HCT116 (cell line): ENCODE data around the gene MTARC2. TPM values are rescaled to one million over a fixed set of nuclear protein-coding genes. Genes with fewer than 3 reads are reported as not detected.

Source experiments
- ATAC-seq: fragments of 200-7000 bp; cut with Tn5 transposase; 2 replicates; pipeline ENCODE4 v1.9.1; 2020; ENCODE audit warnings: mild to moderate bottlenecking, moderate library complexity
- BruUV-seq: library from RNA; stranded (reverse); fragments of 400-500 nt; replicated peaks from 2 replicates; lab custom pipeline; 2021; lab: Mats Ljungman, UMichigan
- CTCF ChIA-PET: fragments of 300-600 bp; sonication (Branson Sonifier 250); formaldehyde crosslinking; loops from one replicate; lab custom pipeline; 2021; ENCODE audit warnings: antibody characterized with exemption; lab: Charles Lee
- POLR2A ChIA-PET: fragments of 300-600, 350-600 bp; sonication (Branson Sonifier 250); formaldehyde crosslinking; loops from one replicate; lab custom pipeline; 2021; ENCODE audit warnings: antibody characterized with exemption; lab: Charles Lee
- RAD21 ChIA-PET, 2 experiments: fragments of 300-600 bp; sonication (Branson Sonifier 250); formaldehyde crosslinking; loops; one replicate each; lab custom pipeline; 2023; ENCODE audit warnings: low total read pairs in 2 of 2; ENCODE audit not compliant: uncharacterized antibody in 2 of 2, unreplicated experiment in 2 of 2, low non-redundant PET in 1 of 2; lab: Charles Lee
- DNase-seq: peaks from one replicate; pipeline ENCODE4 v3.0.0-alpha.2; 2010; ENCODE audit warnings: low read depth, low spot score
- H2AFZ ChIP-seq: fragments of 200-600 bp; shearing (Covaris generic), sonication (generic); 2 replicates; pipeline ENCODE4 v1.6.1; 2017; ENCODE audit warnings: low read depth, mixed run types, mixed read lengths, antibody characterized with exemption, low read length; ENCODE audit not compliant: poor library complexity, severe bottlenecking
- H3K27ac ChIP-seq: 2 replicates; pipeline ENCODE4 v1.5.1; 2012; ENCODE audit warnings: low read depth, low read length
- H3K27me3 ChIP-seq: fragments of 200-600 bp; sonication (generic); 2 replicates; pipeline ENCODE4 v1.6.1; 2016; ENCODE audit warnings: mixed run types, low read length, mixed read lengths; ENCODE audit not compliant: insufficient read depth
- H3K36me3 ChIP-seq, 2 experiments: fragments of 200-500 bp in 1 of 2; fragments of 200-600 bp in 1 of 2; sonication (Bioruptor generic) in 1 of 2; sonication (generic) in 1 of 2; 2 replicates each; pipeline versions ENCODE4 v1.5.1 to v1.6.1; 2014 to 2016; ENCODE audit warnings: low read length in 2 of 2, inconsistent platforms in 1 of 2, mixed read lengths in 1 of 2, mixed run types in 1 of 2; ENCODE audit not compliant: insufficient read depth in 2 of 2, control insufficient read depth in 1 of 2
- H3K4me1 ChIP-seq, 2 experiments: fragments of 200-600 bp in 1 of 2; sonication (generic) in 1 of 2; 2 replicates each; pipeline versions ENCODE4 v1.5.1 to v1.6.1; 2012 to 2017; ENCODE audit warnings: low read length in 2 of 2, inconsistent platforms in 1 of 2, mild to moderate bottlenecking in 1 of 2, mixed read lengths in 1 of 2, mixed run types in 1 of 2, moderate library complexity in 1 of 2; ENCODE audit not compliant: insufficient read depth in 2 of 2, control insufficient read depth in 1 of 2
- H3K4me2 ChIP-seq: fragments of 200-600 bp; sonication (generic); 2 replicates; pipeline ENCODE4 v1.6.1; 2017; ENCODE audit warnings: mixed run types, low read length, mixed read lengths
- H3K4me3 ChIP-seq, 2 experiments: fragments of 200-600 bp in 1 of 2; sonication (generic) in 1 of 2; replicated peaks in 1 of 2; 2 replicates each; pipeline ENCODE4 v1.5.1; 2011 to 2016; ENCODE audit warnings: low read length in 2 of 2, control low read depth in 1 of 2, low read depth in 1 of 2, mild to moderate bottlenecking in 1 of 2, mixed read lengths in 1 of 2, mixed run types in 1 of 2
- H3K79me2 ChIP-seq: fragments of 200-600 bp; sonication (generic); 2 replicates; pipeline ENCODE4 v1.6.1; 2017; ENCODE audit warnings: mild to moderate bottlenecking, mixed run types, low read length, moderate library complexity, mixed read lengths; ENCODE audit not compliant: insufficient read depth
- H3K9ac ChIP-seq: fragments of 200-600 bp; sonication (generic); 2 replicates; pipeline ENCODE4 v1.6.1; 2016; ENCODE audit warnings: low read length, mixed read lengths
- H3K9me2 ChIP-seq: fragments of 200-600 bp; sonication (generic), shearing (Covaris generic); 2 replicates; pipeline ENCODE4 v1.6.1; 2017; ENCODE audit warnings: mixed run types, mild to moderate bottlenecking, moderate library complexity; ENCODE audit not compliant: insufficient read depth
- H3K9me3 ChIP-seq, 2 experiments: fragments of 200-500 bp in 1 of 2; fragments of 200-600 bp in 1 of 2; sonication (Bioruptor generic) in 1 of 2; sonication (generic) in 1 of 2; 2 replicates each; pipeline ENCODE4 v1.6.1; 2014 to 2017; ENCODE audit warnings: low read length in 2 of 2, mixed read lengths in 2 of 2, inconsistent platforms in 1 of 2, low read depth in 1 of 2, mild to moderate bottlenecking in 1 of 2, mixed run types in 1 of 2, moderate library complexity in 1 of 2; ENCODE audit not compliant: control insufficient read depth in 1 of 2, insufficient read depth in 1 of 2
- H4K20me1 ChIP-seq: fragments of 200-600 bp; sonication (generic), shearing (Covaris generic); 2 replicates; pipeline ENCODE4 v1.6.1; 2017; ENCODE audit warnings: mixed run types, mild to moderate bottlenecking, moderate library complexity; ENCODE audit not compliant: insufficient read depth
- CBX3 ChIP-seq: IDR thresholded peaks from 2 replicates; pipeline ENCODE4 v1.6.1; 2012; ENCODE audit warnings: low read depth
- CEBPB ChIP-seq: IDR thresholded peaks from 2 replicates; pipeline ENCODE4 v1.6.1; 2012; ENCODE audit warnings: low read depth
- EGR1 ChIP-seq: IDR thresholded peaks from 2 replicates; pipeline ENCODE4 v1.6.1; 2012; ENCODE audit warnings: low read depth
- ELF1 ChIP-seq: IDR thresholded peaks from 2 replicates; pipeline ENCODE4 v1.6.1; 2012; ENCODE audit warnings: low read depth, borderline replicate concordance
- EZH2 ChIP-seq: fragments of 200-600 bp; sonication (generic); IDR thresholded peaks from 2 replicates; pipeline ENCODE4 v1.6.1; 2017; ENCODE audit warnings: antibody characterized with exemption, mixed run types
- EZH2phosphoT487 ChIP-seq: fragments of 200-600 bp; IDR thresholded peaks from 2 replicates; pipeline ENCODE4 v1.6.1; 2018; ENCODE audit warnings: antibody characterized with exemption, borderline replicate concordance
- FOSL1 ChIP-seq: IDR thresholded peaks from 2 replicates; pipeline ENCODE4 v1.6.1; 2012; ENCODE audit warnings: low read depth
- JUND ChIP-seq: IDR thresholded peaks from 2 replicates; pipeline ENCODE4 v1.6.1; 2012
- MAX ChIP-seq: IDR thresholded peaks from 2 replicates; pipeline ENCODE4 v1.6.1; 2012
- POLR2A ChIP-seq: IDR thresholded peaks from 2 replicates; pipeline ENCODE4 v1.7.0; 2011; ENCODE audit warnings: borderline replicate concordance; ENCODE audit not compliant: insufficient read depth, insufficient read length; ENCODE audit errors: extremely low read depth
- POLR2AphosphoS5 ChIP-seq: IDR thresholded peaks from 2 replicates; pipeline ENCODE4 v1.6.1; 2011; ENCODE audit warnings: mild to moderate bottlenecking, low read depth, low read length, moderate library complexity
- RAD21 ChIP-seq: IDR thresholded peaks from 2 replicates; pipeline ENCODE4 v1.6.1; 2012; ENCODE audit warnings: low read depth, mild to moderate bottlenecking
- REST ChIP-seq: IDR thresholded peaks from 2 replicates; pipeline ENCODE4 v1.6.1; 2012; ENCODE audit warnings: low read depth
- SIN3A ChIP-seq: IDR thresholded peaks from 2 replicates; pipeline ENCODE4 v1.6.1; 2012; ENCODE audit warnings: low read depth
- SP1 ChIP-seq: IDR thresholded peaks from 2 replicates; pipeline ENCODE4 v1.6.1; 2012; ENCODE audit warnings: low read depth
- SRF ChIP-seq: IDR thresholded peaks from 2 replicates; pipeline ENCODE4 v1.6.1; 2012; ENCODE audit warnings: low read depth
- YY1 ChIP-seq: IDR thresholded peaks from 2 replicates; pipeline ENCODE4 v1.6.1; 2011; ENCODE audit warnings: low read length, low read depth, moderate library complexity, mild to moderate bottlenecking; ENCODE audit not compliant: insufficient replicate concordance; ENCODE audit errors: extremely low read depth
- ZBTB33 ChIP-seq: IDR thresholded peaks from 2 replicates; pipeline ENCODE4 v1.6.1; 2011; ENCODE audit warnings: mild to moderate bottlenecking, low read length, moderate library complexity; ENCODE audit not compliant: insufficient replicate concordance; ENCODE audit errors: extremely low read depth
- ZFX ChIP-seq: fragments of 450-650 bp; IDR thresholded peaks from 2 replicates; pipeline ENCODE4 v1.6.1; 2017
- intact Hi-C: fragments of 100-400 bp; cut with micrococcal nuclease; formaldehyde crosslinking; loops from 2 replicates; pipeline ENCODE4 v1.10.0; 2022
- total RNA-seq: library from RNA; stranded (reverse); gene quantifications from one replicate; pipeline ENCODE4 v1.2.1, GENCODE V29; 2021; ENCODE audit not compliant: unreplicated experiment

MTARC2 gene
- total RNA-seq, 1 experiment from 2014 or later = 16.6 TPM

GRCh38 chr1:220747437-220748088, 559 bp upstream of the MTARC2 start:
- ChIA-PET CTCF (interaction anchor here (0.7 to 2.6 kb wide), 5 partner anchors 14 to 558 kb away, joined by 3 to 16 read pairs (median 3); no protein-coding TSS in a partner anchor), RAD21 (no interaction called here), POLR2A (interaction anchor here (1.0 to 1.6 kb wide), 5 partner anchors 9 to 467 kb away, joined by 3 to 10 read pairs (median 5); no protein-coding TSS in a partner anchor)
- peaks cover 6 to 16% of the 10 kb centered on the region in 2 experiments; a peak in 3 of 4 replicates for H3K4me1 ChIP-seq
- peak overlapping the region; percentile 71 for H3K27ac ChIP-seq
- no peaks in the 10 kb centered on the region for H3K27me3 ChIP-seq
- peak overlapping the region; percentile 65 to 86 for H3K4me3 ChIP-seq
- DNase-seq = no peak
- H3K9me2 ChIP-seq = no peaks in the 10 kb centered on the region
- H3K9ac ChIP-seq = peak overlapping the region; percentile 89
- peak overlapping the region; percentile 53 for H2AFZ ChIP-seq
- H3K4me2 ChIP-seq = peak overlapping the region; percentile 81
- intact Hi-C loops = no loop called here
- H3K79me2 ChIP-seq = peaks cover 40% of the 10 kb centered on the region
- ATAC-seq = peak; percentile 41
- H4K20me1 ChIP-seq = no peaks in the 10 kb centered on the region
- BruUV-seq = TSS peak; percentile 92
- no peaks in the 10 kb centered on the region for H3K9me3 ChIP-seq
- TF ChIP-seq YY1 (no peak), JUND (no peak), POLR2AphosphoS5 (no peak), REST (no peak), SRF (no peak), SP1 (no peak), EZH2phosphoT487 (no peak), FOSL1 (no peak), ZBTB33 (no peak), POLR2A (no peak), CEBPB (no peak), EGR1 (no peak), CBX3 (no peak), EZH2 (no peak), RAD21 (no peak), ELF1 (no peak), MAX (no peak), ZFX (no peak), SIN3A (no peak)
- TF ChIP-seq, all 23 proteins: peak for 0
- H3K36me3 ChIP-seq = no peaks in the 10 kb centered on the region
